IMR-90 (cell line): ENCODE measurements around the gene COX6B2. TPM values are rescaled to one million over a fixed set of nuclear protein-coding genes. Genes with fewer than 3 reads are reported as not detected.

Experiments
- ATAC-seq: fragments of 200-7000 bp; cut with Tn5 transposase; 2 replicates; pipeline ENCODE4 v1.9.1; 2020; ENCODE audit warnings: low read depth, mild to moderate bottlenecking, moderate library complexity
- BruUV-seq: library from RNA; stranded (reverse); fragments of 400-500 nt; replicated peaks from 2 replicates; lab custom pipeline; 2021; lab: Mats Ljungman, UMichigan
- CTCF ChIA-PET: fragments of 300-600 bp; formaldehyde crosslinking; extraction: SDS; loops from one replicate; lab custom pipeline; 2021; ENCODE audit warnings: antibody characterized with exemption; lab: Yijun Ruan, JAX
- POLR2A ChIA-PET: fragments of 300-600 bp; sonication (Branson Sonifier 250); formaldehyde crosslinking; loops from one replicate; lab custom pipeline; 2022; ENCODE audit warnings: antibody characterized with exemption; ENCODE audit not compliant: unreplicated experiment; lab: Charles Lee
- DNase-seq: peaks from one replicate; pipeline ENCODE4 v3.0.0; 2013
- H2AFZ ChIP-seq: replicated peaks from 2 replicates; pipeline ENCODE3; 2013; ENCODE audit warnings: low read length, mild to moderate bottlenecking; ENCODE audit not compliant: poor library complexity
- H2AK5ac ChIP-seq: 2 replicates; pipeline ENCODE4 v1.6.1; 2013; ENCODE audit warnings: low read depth, low read length, inconsistent platforms
- H2AK9ac ChIP-seq: replicated peaks from 2 replicates; pipeline ENCODE3; 2013; ENCODE audit warnings: mild to moderate bottlenecking, low read depth, low read length, moderate library complexity; ENCODE audit not compliant: poor library complexity
- H2BK120ac ChIP-seq: 2 replicates; pipeline ENCODE4 v1.6.1; 2013; ENCODE audit warnings: low read depth, low read length, inconsistent platforms
- H2BK15ac ChIP-seq: 3 replicates; pipeline ENCODE4 v1.6.1; 2013; ENCODE audit warnings: low read depth, low read length, inconsistent platforms
- H2BK20ac ChIP-seq: 2 replicates; pipeline ENCODE4 v1.6.1; 2013; ENCODE audit warnings: low read depth, mild to moderate bottlenecking, inconsistent platforms, low read length, moderate library complexity
- H2BK5ac ChIP-seq: 2 replicates; pipeline ENCODE4 v1.6.1; 2013; ENCODE audit warnings: mild to moderate bottlenecking, low read depth, low read length, inconsistent platforms; ENCODE audit not compliant: poor library complexity, severe bottlenecking
- H3K14ac ChIP-seq: replicated peaks from 2 replicates; pipeline ENCODE4 v1.6.1; 2013; ENCODE audit warnings: low read depth, low read length, inconsistent platforms
- H3K18ac ChIP-seq: 2 replicates; pipeline ENCODE4 v1.6.1; 2013; ENCODE audit warnings: low read depth, low read length, control low read depth
- H3K23ac ChIP-seq: 2 replicates; pipeline ENCODE4 v1.6.1; 2013; ENCODE audit warnings: low read depth, low read length, inconsistent platforms
- H3K27ac ChIP-seq: 2 replicates; pipeline ENCODE4 v1.5.1; 2013; ENCODE audit warnings: mild to moderate bottlenecking, control low read depth, low read length; ENCODE audit not compliant: insufficient read depth
- H3K27me3 ChIP-seq: 2 replicates; pipeline ENCODE4 v1.6.1; 2013; ENCODE audit warnings: low read length; ENCODE audit not compliant: control insufficient read depth, insufficient read depth
- H3K36me3 ChIP-seq: 2 replicates; pipeline ENCODE4 v1.6.1; 2013; ENCODE audit warnings: low read length, mixed read lengths; ENCODE audit not compliant: control insufficient read depth, insufficient read depth
- H3K4ac ChIP-seq: 2 replicates; pipeline ENCODE4 v1.6.1; 2013; ENCODE audit warnings: low read depth, low read length, inconsistent platforms
- H3K4me1 ChIP-seq: 2 replicates; pipeline ENCODE4 v1.6.1; 2013; ENCODE audit warnings: low read length, mixed read lengths; ENCODE audit not compliant: control insufficient read depth, insufficient read depth
- H3K4me2 ChIP-seq: 2 replicates; pipeline ENCODE4 v1.6.1; 2013; ENCODE audit warnings: low read depth, mild to moderate bottlenecking, control low read depth, low read length, moderate library complexity
- H3K4me3 ChIP-seq: 2 replicates; pipeline ENCODE4 v1.5.1; 2013; ENCODE audit warnings: low read depth, mild to moderate bottlenecking, control low read depth, low read length, moderate library complexity; ENCODE audit not compliant: insufficient read depth
- H3K56ac ChIP-seq: 2 replicates; pipeline ENCODE4 v1.6.1; 2013; ENCODE audit warnings: low read length, inconsistent platforms; ENCODE audit not compliant: insufficient read depth; ENCODE audit errors: extremely low read depth
- H3K79me1 ChIP-seq, 2 experiments: 2 replicates each; pipeline ENCODE4 v1.6.1; 2013; ENCODE audit warnings: low read length in 2 of 2, inconsistent platforms in 1 of 2, low read depth in 1 of 2
- H3K9ac ChIP-seq: 2 replicates; pipeline ENCODE4 v1.6.1; 2013; ENCODE audit warnings: low read depth, low read length, control low read depth
- H3K9me1 ChIP-seq: 2 replicates; pipeline ENCODE4 v1.6.1; 2013; ENCODE audit warnings: low read length, inconsistent platforms; ENCODE audit not compliant: insufficient read depth
- H3K9me3 ChIP-seq: 2 replicates; pipeline ENCODE4 v1.6.1; 2013; ENCODE audit warnings: low read length; ENCODE audit not compliant: control insufficient read depth, insufficient read depth
- H4K20me1 ChIP-seq: 2 replicates; pipeline ENCODE4 v1.6.1; 2013; ENCODE audit warnings: low read length, inconsistent platforms; ENCODE audit not compliant: insufficient read depth
- H4K5ac ChIP-seq: 2 replicates; pipeline ENCODE4 v1.6.1; 2013; ENCODE audit warnings: mild to moderate bottlenecking, low read depth, low read length, control low read depth
- H4K8ac ChIP-seq, 2 experiments: 2 replicates each; pipeline ENCODE4 v1.6.1; 2013; ENCODE audit warnings: low read depth in 2 of 2, low read length in 2 of 2, control low read depth in 1 of 2, inconsistent platforms in 1 of 2
- H4K91ac ChIP-seq: 2 replicates; pipeline ENCODE4 v1.6.1; 2013; ENCODE audit warnings: low read depth, low read length, inconsistent platforms; ENCODE audit not compliant: insufficient read depth
- BHLHE40 ChIP-seq: fragments of 150-350 bp; IDR thresholded peaks from 2 replicates; pipeline ENCODE4 v1.6.1; 2016; ENCODE audit warnings: mild to moderate bottlenecking, low read depth, low read length
- CEBPB ChIP-seq: IDR thresholded peaks from 2 replicates; pipeline ENCODE4 v1.6.1; 2012; ENCODE audit warnings: low read depth, low read length, improper control_type of control experiment
- CHD1 ChIP-seq: IDR thresholded peaks from 2 replicates; pipeline ENCODE4 v1.6.1; 2012; ENCODE audit warnings: low read depth, low read length, improper control_type of control experiment
- ELK1 ChIP-seq: fragments of 150-350 bp; IDR thresholded peaks from 2 replicates; pipeline ENCODE4 v1.6.1; 2016; ENCODE audit warnings: low read depth, mild to moderate bottlenecking, low read length, moderate library complexity, borderline replicate concordance
- FOS ChIP-seq: fragments of 150-350 bp; IDR thresholded peaks from 2 replicates; pipeline ENCODE4 v1.6.1; 2016; ENCODE audit warnings: low read depth, low read length
- MAFK ChIP-seq: IDR thresholded peaks from 2 replicates; pipeline ENCODE4 v1.6.1; 2012; ENCODE audit warnings: low read depth, low read length, improper control_type of control experiment
- MAZ ChIP-seq: IDR thresholded peaks from 2 replicates; pipeline ENCODE4 v1.6.1; 2012; ENCODE audit warnings: low read depth, mild to moderate bottlenecking, low read length, improper control_type of control experiment, moderate library complexity, borderline replicate concordance
- MXI1 ChIP-seq: IDR thresholded peaks from 2 replicates; pipeline ENCODE4 v1.6.1; 2012; ENCODE audit warnings: low read depth, mild to moderate bottlenecking, low read length, moderate library complexity, borderline replicate concordance
- NFE2L2 ChIP-seq: fragments of 150-350 bp; IDR thresholded peaks from 2 replicates; pipeline ENCODE4 v1.6.1; 2016; ENCODE audit warnings: low read depth, mild to moderate bottlenecking, low read length
- POLR2A ChIP-seq: IDR thresholded peaks from 2 replicates; pipeline ENCODE4 v1.6.1; 2012; ENCODE audit warnings: mild to moderate bottlenecking, low read depth, low read length
- RAD21 ChIP-seq: IDR thresholded peaks from 2 replicates; pipeline ENCODE4 v1.6.1; 2012; ENCODE audit warnings: low read length, improper control_type of control experiment
- RCOR1 ChIP-seq: IDR thresholded peaks from 2 replicates; pipeline ENCODE4 v1.6.1; 2012; ENCODE audit warnings: mild to moderate bottlenecking, low read length, improper control_type of control experiment; ENCODE audit not compliant: insufficient replicate concordance
- RFX5 ChIP-seq: IDR thresholded peaks from 2 replicates; pipeline ENCODE4 v1.8.0; 2012; ENCODE audit warnings: low read depth, mild to moderate bottlenecking, low read length, moderate library complexity
- SMC3 ChIP-seq: fragments of 150-350 bp; IDR thresholded peaks from 2 replicates; pipeline ENCODE4 v1.6.1; 2016; ENCODE audit warnings: low read depth, mild to moderate bottlenecking, antibody characterized with exemption, low read length, moderate library complexity
- USF2 ChIP-seq: fragments of 150-350 bp; IDR thresholded peaks from 2 replicates; pipeline ENCODE4 v1.6.1; 2017; ENCODE audit warnings: mild to moderate bottlenecking, antibody characterized with exemption, low read length, low read depth
- WGBS, 2 experiments: methylation state at CpG; one replicate each; pipeline versions ENCODE4 v1.1.5 to v1.1.7; 2013; ENCODE audit warnings: missing lambda C conversion rate in 2 of 2; ENCODE audit not compliant: insufficient read length in 1 of 2; ENCODE audit errors: extremely low coverage in 2 of 2; 5-methylcytosine and 5-hydroxymethylcytosine counted together
- dilution Hi-C: fragments of 300-500 bp; cut with HindIII; formaldehyde crosslinking; loops from one replicate; pipeline ENCODE4 v1.14.3; 2018; ENCODE audit warnings: low sequenced_read_pairs; ENCODE audit not compliant: unreplicated experiment
- in situ Hi-C: fragments of 300-500 bp; cut with MboI; formaldehyde crosslinking; loops from 3 replicates; pipeline ENCODE4 v1.14.3; 2019; ENCODE audit warnings: low sequenced_read_pairs, inconsistent platforms, mixed read lengths
- intact Hi-C: fragments of 100-400 bp; cut with micrococcal nuclease; formaldehyde crosslinking; loops from 2 replicates; pipeline ENCODE4 v1.10.0; 2022
- polyA plus RNA-seq, 3 experiments: library from polyadenylated mRNA; depleted of rRNA; stranded (reverse); fragments of >200 nt; gene quantifications; 2 replicates each; pipeline ENCODE4 v1.2.3, GENCODE V29; 2012; ENCODE audit warnings: low replicate concordance in 1 of 3
- total RNA-seq: library from RNA; depleted of rRNA; stranded (reverse); fragments of >200 nt; gene quantifications from 2 replicates; pipeline ENCODE4 v1.2.3, GENCODE V29; 2012
- TF ChIP-seq, protein P1 (sequence below): conservative IDR thresholded peaks from 2 replicates; pipeline ENCODE4 v1.5.1; 2012; ENCODE audit warnings: mild to moderate bottlenecking, low read depth, low read length, improper control_type of control experiment

COX6B2 gene
- total and polyA plus RNA-seq, 2 of the 4 experiments (the other 2 are of a cell fraction), result 0.19 TPM; not detected in 1

DNA sequence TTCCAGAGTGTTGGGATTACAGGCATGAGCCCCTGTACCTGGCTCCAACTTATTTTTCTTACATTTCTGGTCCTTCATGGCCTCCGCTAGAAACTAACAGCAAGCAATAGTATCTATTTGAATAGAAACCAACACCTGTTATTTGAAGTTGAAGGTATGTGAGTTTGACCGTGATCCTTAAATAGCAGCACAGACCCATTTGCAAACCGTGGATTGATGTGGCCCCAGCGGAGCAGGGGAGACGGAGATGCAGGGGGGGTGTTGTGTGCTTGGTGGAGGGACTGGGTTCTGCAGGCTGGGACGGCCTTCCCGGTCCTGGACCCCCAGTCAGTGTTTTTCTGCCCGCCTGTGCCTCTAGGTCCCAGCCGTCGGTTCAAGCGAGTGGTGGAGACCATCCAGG is 46.2 kb downstream of the COX6B2 start:
- H3K4me3 ChIP-seq, result no peak overlapping the region
- H2BK5ac ChIP-seq, result no peak overlapping the region
- no peaks in the 10 kb centered on the region for H3K79me1 ChIP-seq
- H4K20me1 ChIP-seq, result no peaks in the 10 kb centered on the region
- no peaks in the 10 kb centered on the region; the same call in 1 of the 2 replicates for H3K9me3 ChIP-seq
- H2BK15ac ChIP-seq, result no peak overlapping the region
- no peak overlapping the region for H3K14ac ChIP-seq
- no peak for DNase-seq
- H3K4me2 ChIP-seq, result no peak overlapping the region
- intact Hi-C loops, result no loop called here
- H3K18ac ChIP-seq, result no peak overlapping the region
- ChIA-PET POLR2A (no interaction called here), CTCF (no interaction called here)
- no peak overlapping the region for H2AK5ac ChIP-seq
- H3K9ac ChIP-seq, result no peak overlapping the region
- H2AFZ ChIP-seq, result no peak overlapping the region
- H2BK20ac ChIP-seq, result no peak overlapping the region
- no peak overlapping the region for H3K23ac ChIP-seq
- no peak overlapping the region for H4K8ac ChIP-seq
- ATAC-seq, result no peak
- no peak overlapping the region for H4K91ac ChIP-seq
- no peak overlapping the region for H2AK9ac ChIP-seq
- dilution Hi-C loops, result no loop called here
- H3K27ac ChIP-seq, result no peak overlapping the region
- H3K56ac ChIP-seq, result no peak overlapping the region
- H3K4me1 ChIP-seq, result no peaks in the 10 kb centered on the region
- in situ Hi-C loops, result no loop called here
- no peaks in the 10 kb centered on the region for H3K27me3 ChIP-seq
- WGBS, 2 experiments, result no CpG with 5 or more reads among the region's 11 CpGs
- H3K36me3 ChIP-seq, result peaks cover 46% of the 10 kb centered on the region
- no peak overlapping the region for H4K5ac ChIP-seq
- no peaks in the 10 kb centered on the region for H3K9me1 ChIP-seq
- no TSS peak for BruUV-seq
- no peak overlapping the region for H2BK120ac ChIP-seq
- TF ChIP-seq RFX5 (no peak), MAZ (no peak), POLR2A (no peak), MAFK (no peak), RAD21 (no peak), ELK1 (no peak), RCOR1 (no peak), MXI1 (no peak), BHLHE40 (no peak), FOS (no peak), CEBPB (no peak), CHD1 (no peak), USF2 (no peak), SMC3 (no peak), NFE2L2 (no peak)
- TF ChIP-seq, protein P1, sequence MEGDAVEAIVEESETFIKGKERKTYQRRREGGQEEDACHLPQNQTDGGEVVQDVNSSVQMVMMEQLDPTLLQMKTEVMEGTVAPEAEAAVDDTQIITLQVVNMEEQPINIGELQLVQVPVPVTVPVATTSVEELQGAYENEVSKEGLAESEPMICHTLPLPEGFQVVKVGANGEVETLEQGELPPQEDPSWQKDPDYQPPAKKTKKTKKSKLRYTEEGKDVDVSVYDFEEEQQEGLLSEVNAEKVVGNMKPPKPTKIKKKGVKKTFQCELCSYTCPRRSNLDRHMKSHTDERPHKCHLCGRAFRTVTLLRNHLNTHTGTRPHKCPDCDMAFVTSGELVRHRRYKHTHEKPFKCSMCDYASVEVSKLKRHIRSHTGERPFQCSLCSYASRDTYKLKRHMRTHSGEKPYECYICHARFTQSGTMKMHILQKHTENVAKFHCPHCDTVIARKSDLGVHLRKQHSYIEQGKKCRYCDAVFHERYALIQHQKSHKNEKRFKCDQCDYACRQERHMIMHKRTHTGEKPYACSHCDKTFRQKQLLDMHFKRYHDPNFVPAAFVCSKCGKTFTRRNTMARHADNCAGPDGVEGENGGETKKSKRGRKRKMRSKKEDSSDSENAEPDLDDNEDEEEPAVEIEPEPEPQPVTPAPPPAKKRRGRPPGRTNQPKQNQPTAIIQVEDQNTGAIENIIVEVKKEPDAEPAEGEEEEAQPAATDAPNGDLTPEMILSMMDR, result no peak
- no peak overlapping the region for H3K4ac ChIP-seq
